GM06990 (cell line): ENCODE data around the gene SNRPD1.

Experiments used
- DNase-seq: peaks from one replicate; pipeline ENCODE4 v3.0.0-alpha.2; 2011; ENCODE audit not compliant: insufficient read length; ENCODE audit errors: extremely low read depth
- H3K27me3 ChIP-seq: replicated peaks from 2 replicates; pipeline ENCODE4 v1.6.0; 2011; ENCODE audit warnings: low read length; ENCODE audit not compliant: control insufficient read depth, insufficient read depth
- H3K36me3 ChIP-seq: 2 replicates; pipeline ENCODE4 v1.5.1; 2011; ENCODE audit warnings: low read length; ENCODE audit not compliant: control insufficient read depth, insufficient read depth
- H3K4me3 ChIP-seq: replicated peaks from 2 replicates; pipeline ENCODE4 v1.5.1; 2011; ENCODE audit warnings: low read depth, mild to moderate bottlenecking, control low read depth, low read length
- TF ChIP-seq, protein P1 (sequence below): IDR thresholded peaks from 2 replicates; pipeline ENCODE4 v1.5.1; 2011; ENCODE audit warnings: low read length, control low read depth, mild to moderate bottlenecking, inconsistent platforms; ENCODE audit not compliant: insufficient read depth, poor library complexity, severe bottlenecking

Gene SNRPD1

DNA sequence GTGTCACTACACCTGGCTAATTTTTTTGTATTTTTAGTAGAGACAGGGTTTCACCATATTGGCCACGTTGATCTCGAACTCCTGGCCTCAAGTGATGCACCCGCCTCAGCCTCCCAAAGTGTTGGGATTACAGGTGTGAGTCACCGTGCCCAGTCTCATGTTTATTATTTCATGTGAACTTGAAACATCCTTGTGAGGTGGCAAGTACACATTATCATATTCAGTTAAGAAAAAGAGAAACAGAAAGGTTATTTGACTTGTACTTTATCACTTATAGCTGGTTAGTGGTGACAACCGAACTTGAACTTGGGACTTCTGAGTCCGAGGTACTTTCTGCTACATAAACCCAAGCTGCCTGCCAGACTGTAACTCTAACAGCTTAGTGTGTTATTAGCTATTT is 68.0 kb downstream of the SNRPD1 start:
- TF ChIP-seq, protein P1, sequence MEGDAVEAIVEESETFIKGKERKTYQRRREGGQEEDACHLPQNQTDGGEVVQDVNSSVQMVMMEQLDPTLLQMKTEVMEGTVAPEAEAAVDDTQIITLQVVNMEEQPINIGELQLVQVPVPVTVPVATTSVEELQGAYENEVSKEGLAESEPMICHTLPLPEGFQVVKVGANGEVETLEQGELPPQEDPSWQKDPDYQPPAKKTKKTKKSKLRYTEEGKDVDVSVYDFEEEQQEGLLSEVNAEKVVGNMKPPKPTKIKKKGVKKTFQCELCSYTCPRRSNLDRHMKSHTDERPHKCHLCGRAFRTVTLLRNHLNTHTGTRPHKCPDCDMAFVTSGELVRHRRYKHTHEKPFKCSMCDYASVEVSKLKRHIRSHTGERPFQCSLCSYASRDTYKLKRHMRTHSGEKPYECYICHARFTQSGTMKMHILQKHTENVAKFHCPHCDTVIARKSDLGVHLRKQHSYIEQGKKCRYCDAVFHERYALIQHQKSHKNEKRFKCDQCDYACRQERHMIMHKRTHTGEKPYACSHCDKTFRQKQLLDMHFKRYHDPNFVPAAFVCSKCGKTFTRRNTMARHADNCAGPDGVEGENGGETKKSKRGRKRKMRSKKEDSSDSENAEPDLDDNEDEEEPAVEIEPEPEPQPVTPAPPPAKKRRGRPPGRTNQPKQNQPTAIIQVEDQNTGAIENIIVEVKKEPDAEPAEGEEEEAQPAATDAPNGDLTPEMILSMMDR = no peak
- no peak for DNase-seq
- Histone ChIP-seq H3K27me3 (no peaks in the 10 kb centered on the region), H3K36me3 (no peaks in the 10 kb centered on the region), H3K4me3 (no peak overlapping the region)

DNA sequence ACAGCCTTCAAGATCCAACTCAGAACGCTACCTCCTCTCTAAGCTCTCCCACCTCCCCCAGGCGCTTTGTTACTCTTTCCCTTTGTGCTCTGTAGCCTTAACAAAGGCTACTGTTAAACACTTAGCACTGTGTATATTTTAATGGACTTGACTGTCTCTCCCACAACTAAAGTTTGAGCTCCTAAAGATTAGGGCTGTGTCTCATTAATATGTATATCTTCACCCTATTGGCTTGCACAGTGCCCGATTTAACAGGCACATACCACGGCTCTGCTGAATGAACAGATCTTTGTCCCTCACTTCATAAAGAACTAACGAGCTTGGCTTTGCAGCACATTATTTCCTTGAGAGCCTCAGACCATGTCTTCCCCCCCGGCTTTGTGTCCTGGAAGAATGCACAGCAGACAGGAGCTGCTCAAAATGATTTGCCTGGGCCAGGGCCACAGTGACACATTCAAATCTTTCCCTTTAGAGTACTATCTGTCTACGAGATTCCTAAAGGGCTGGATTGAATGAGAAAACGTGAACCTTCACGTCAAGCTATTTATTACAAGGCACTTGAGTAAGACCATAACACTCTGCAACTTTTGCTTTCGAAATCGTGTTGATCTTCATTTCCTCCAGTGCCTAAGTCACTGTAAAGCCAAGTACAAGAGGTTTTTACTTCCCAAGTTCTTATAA is 70.4 kb downstream of the SNRPD1 start:
- DNase-seq = peak; percentile 61
- TF ChIP-seq, protein P1 = no peak
- Histone ChIP-seq H3K36me3 (no peaks in the 10 kb centered on the region), H3K27me3 (no peaks in the 10 kb centered on the region), H3K4me3 (peak overlapping the region; percentile 48)
